Erythroblast (primary cell): ENCODE results near the gene OR51A2.
A peak's percentile ranks its signal among the peaks of the same experiment; 100 is the strongest.
"Not testable (repeated sequence)": the region's sequence is repeated elsewhere in the genome, so short reads cannot be mapped to it uniquely, and the experiment has no call there.

ENCODE experiments used
- DNase-seq, 2 experiments: peaks; one replicate each; lab custom pipeline; 2025; lab: John Stamatoyannopoulos, UW
- GATA1 ChIP-seq: IDR thresholded peaks from 2 replicates; pipeline ENCODE4 v1.6.1; 2011; ENCODE audit warnings: low read depth, mild to moderate bottlenecking, control low read depth, low read length, moderate library complexity
- POLR2A ChIP-seq: IDR thresholded peaks from 2 replicates; pipeline ENCODE4 v1.6.1; 2011; ENCODE audit warnings: mild to moderate bottlenecking, low read length

OR51A2 gene

GRCh38 chr11:4955613-4956012 lies at the start of gene OR51A2:
Gene OR51A2 (minus strand): TSS chr11:4955713. CDS start chr11:4955713, 0 bp downstream.
- DNase-seq, result not testable (repeated sequence)

GRCh38 chr11:5004424-5005274 lies 49.1 kb upstream of the OR51A2 start:
- no peak for TF ChIP-seq POLR2A
- TF ChIP-seq GATA1, result no peak
- DNase-seq, result peak; percentile 45 to 69

- TF ChIP-seq GATA1 (no peak), POLR2A (no peak)
- DNase-seq, result no peak
These were observed 39.0 kb upstream of the OR51A2 start, which contains the start of gene OR51L1 for GRCh38 chr11:4994551-4994950. Gene OR51L1 (plus strand): TSS chr11:4994851. CDS start chr11:4998983, 4,132 bp downstream.

- TF ChIP-seq POLR2A, result no peak
- no peak for TF ChIP-seq GATA1
- DNase-seq, result peak; percentile 42 to 59
These were observed 35.5 kb upstream of the OR51A2 start for GRCh38 chr11:4991060-4991459.

GRCh38 chr11:4983841-4984240 lies 28.3 kb upstream of the OR51A2 start:
- TF ChIP-seq GATA1 (no peak), POLR2A (no peak)
- DNase-seq, result no peak

- no peak for TF ChIP-seq GATA1
- TF ChIP-seq POLR2A, result no peak
- no peak for DNase-seq
These were observed 27.2 kb upstream of the OR51A2 start for GRCh38 chr11:4982678-4983077.

GRCh38 chr11:4979036-4979435 lies 23.5 kb upstream of the OR51A2 start:
- DNase-seq, result no peak
- TF ChIP-seq POLR2A (no peak), GATA1 (no peak)

GRCh38 chr11:4975436-4975835 lies 19.9 kb upstream of the OR51A2 start:
- no peak for DNase-seq
- no peak for TF ChIP-seq POLR2A
- no peak for TF ChIP-seq GATA1

- no peak for TF ChIP-seq GATA1
- TF ChIP-seq POLR2A, result no peak
- DNase-seq, result no peak
These were observed 7.3 kb upstream of the OR51A2 start for GRCh38 chr11:4962816-4963215.

GRCh38 chr11:4960877-4961276 lies 5.4 kb upstream of the OR51A2 start:
- DNase-seq, result no peak
- no peak for TF ChIP-seq POLR2A
- no peak for TF ChIP-seq GATA1

- TF ChIP-seq GATA1 (no peak), POLR2A (no peak)
- no peak for DNase-seq
These were observed 1.9 kb upstream of the OR51A2 start for GRCh38 chr11:4957396-4957795.

- DNase-seq, result no peak
- no peak for TF ChIP-seq GATA1
- TF ChIP-seq POLR2A, result no peak
These were observed 8.0 kb downstream of the OR51A2 start, which contains the start of gene OR51A4 for GRCh38 chr11:4947505-4947904. Gene OR51A4 (minus strand): TSS chr11:4947605. CDS start chr11:4947100, 505 bp downstream.

- no peak for DNase-seq
- TF ChIP-seq GATA1, result no peak
- TF ChIP-seq POLR2A, result no peak
These were observed 18.8 kb downstream of the OR51A2 start for GRCh38 chr11:4936745-4937144.

- DNase-seq, result no peak
- TF ChIP-seq POLR2A, result no peak
- TF ChIP-seq GATA1, result no peak
These were observed 22.8 kb downstream of the OR51A2 start for GRCh38 chr11:4932751-4933150.
